ENCODE data around the gene GOLGA6A.

DNA sequence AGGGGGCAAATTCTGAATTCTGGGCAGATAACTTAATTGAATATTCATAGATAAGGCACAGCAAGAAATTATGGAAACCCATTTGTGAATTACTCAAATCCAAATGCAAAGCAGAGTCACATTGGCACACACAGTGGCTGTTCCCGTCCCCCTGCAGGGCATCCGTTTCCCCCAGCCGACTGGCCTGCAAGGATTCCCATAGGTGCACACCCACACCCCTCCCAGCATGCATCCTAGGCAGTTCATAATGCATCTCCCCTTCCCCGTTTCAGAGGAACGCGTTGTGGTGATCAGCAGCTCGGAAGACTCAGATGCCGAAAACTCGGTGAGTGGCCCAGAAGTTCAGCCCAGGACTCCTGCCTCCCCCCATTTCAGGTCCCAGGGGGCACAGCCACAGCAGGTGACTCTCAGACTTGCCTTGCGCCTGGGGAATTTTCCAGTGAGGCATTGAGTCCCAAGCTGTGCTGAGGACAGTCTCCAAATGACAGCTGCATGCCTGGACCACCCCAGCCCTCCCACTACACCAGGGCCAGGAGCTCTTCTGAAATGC, 48.1 kb downstream of the GOLGA6A start:
- TF ChIP-seq ZKSCAN3 (CRISPR knock-in tag; IDR thresholded peaks at IDR 0.05) = no peak
- TF ChIP-seq THRA (IDR thresholded peaks at IDR 0.05) = no peak
- TF ChIP-seq MED1 (CRISPR knock-in tag; IDR thresholded peaks at IDR 0.05; ENCODE audit: borderline replicate concordance) = no peak
- no peak for TF ChIP-seq ZNF584 (CRISPR knock-in tag; IDR thresholded peaks at IDR 0.05; ENCODE audit: low read depth)
- TF ChIP-seq TAF1 (IDR thresholded peaks at IDR 0.05; ENCODE audit: control insufficient read depth, extremely low read depth, insufficient read depth, low read length, severe bottlenecking) = no peak
- no peak for TF ChIP-seq CREB1 (IDR thresholded peaks at IDR 0.05)
- TF ChIP-seq CREB1 (CRISPR knock-in tag; IDR thresholded peaks at IDR 0.05) = no peak
- no peak for TF ChIP-seq NR2C2 (CRISPR knock-in tag; IDR thresholded peaks at IDR 0.05)
- TF ChIP-seq NR2C2 (tag; IDR thresholded peaks at IDR 0.05) = no peak
- no peak for TF ChIP-seq CTCF (IDR thresholded peaks at IDR 0.05 in 2 of 3, conservative IDR thresholded peaks at IDR 0.05 in 1 of 3; ENCODE audit: insufficient read depth in 2 of 3, low read depth in 1 of 3, low read length in 3 of 3)

Data from K562 (cell line).